Left kidney (tissue), 8 donors: ENCODE measurements around the gene EVPLL. TPM values are rescaled to one million over a fixed set of nuclear protein-coding genes. Genes with fewer than 3 reads are reported as not detected.
A peak's percentile ranks its signal among the peaks of the same experiment; 100 is the strongest.
"Not testable (repeated sequence)": the region's sequence is repeated elsewhere in the genome, so short reads cannot be mapped to it uniquely, and the experiment has no call there.

ENCODE experiments used
- DNase-seq: peaks from one replicate; pipeline ENCODE4 v3.0.0-alpha.2; 2013
- long read RNA-seq, 8 donors: transcript quantifications; one replicate each; lab custom pipeline, GENCODE V29; 2026
- polyA plus RNA-seq: library from polyadenylated mRNA; unstranded; fragments of 120-200 nt; gene quantifications from one replicate; pipeline ENCODE4 v1.2.1, GENCODE V29; 2013; ENCODE audit not compliant: insufficient read length

Gene EVPLL
- 0.23 TPM for polyA plus RNA-seq
- long read RNA-seq, donor 1 = 0 reads
- long read RNA-seq, donor 2 = 0 reads
- long read RNA-seq, donor 3 = 0 reads
- long read RNA-seq, donor 4, partial matches to known transcripts = 8 of 8 reads
- long read RNA-seq, donor 4, other reads (novel, unspliced or antisense) = 0 of 8 reads
- long read RNA-seq, donor 5 = 0 reads
- long read RNA-seq, donor 6 = 0 reads
- long read RNA-seq, donor 7 = 0 reads
- long read RNA-seq, donor 8 = 0 reads

DNA sequence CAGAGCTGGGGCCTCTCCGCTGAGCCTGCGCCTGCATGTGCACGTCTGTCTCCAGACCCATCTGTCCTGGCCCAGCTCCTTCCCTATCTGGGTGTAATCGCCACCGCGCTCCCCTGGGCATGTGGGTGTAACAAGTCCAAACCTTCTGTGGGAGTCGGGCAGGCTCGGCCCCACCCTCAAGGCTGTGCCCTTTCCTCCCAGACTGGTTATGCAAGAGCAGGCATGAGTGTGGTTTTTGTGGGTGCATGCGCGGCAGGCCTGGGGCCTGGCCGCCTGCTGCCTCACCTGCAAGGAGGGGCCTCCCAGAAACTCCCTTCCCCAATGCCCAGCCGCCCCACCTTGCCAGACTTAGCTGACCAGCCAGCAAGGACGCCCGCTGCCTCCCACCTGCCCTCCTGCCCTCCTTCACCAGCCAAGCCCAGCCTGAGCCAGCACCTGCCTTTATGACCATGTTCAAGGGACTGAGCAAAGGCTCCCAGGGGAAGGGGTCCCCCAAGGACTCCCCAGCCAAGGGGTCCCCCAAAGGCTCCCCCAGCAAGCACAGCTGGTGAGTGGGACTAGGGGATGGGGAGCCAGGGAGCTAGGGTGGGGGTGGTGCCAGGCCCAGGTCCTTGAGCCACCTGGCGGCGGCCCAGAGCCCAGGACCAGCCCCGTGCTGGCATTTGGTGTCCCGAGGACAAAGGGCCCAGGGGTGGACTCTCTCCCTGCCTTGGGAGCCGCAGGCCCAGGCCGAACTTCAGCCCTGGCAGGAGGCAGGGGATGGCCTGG, at the start of gene EVPLL:
Gene EVPLL, plus strand, starts transcription at position 342 of the 768 bp plus-strand sequence. CDS start 3,160 bp downstream, outside the sequence.
- DNase-seq = no peak

- DNase-seq = no peak
Observed at GRCh38 chr17:18328643-18329204, 48.9 kb upstream of the EVPLL start.

GRCh38 chr17:18331879-18332278, 45.7 kb upstream of the EVPLL start:
- DNase-seq = no peak

DNA sequence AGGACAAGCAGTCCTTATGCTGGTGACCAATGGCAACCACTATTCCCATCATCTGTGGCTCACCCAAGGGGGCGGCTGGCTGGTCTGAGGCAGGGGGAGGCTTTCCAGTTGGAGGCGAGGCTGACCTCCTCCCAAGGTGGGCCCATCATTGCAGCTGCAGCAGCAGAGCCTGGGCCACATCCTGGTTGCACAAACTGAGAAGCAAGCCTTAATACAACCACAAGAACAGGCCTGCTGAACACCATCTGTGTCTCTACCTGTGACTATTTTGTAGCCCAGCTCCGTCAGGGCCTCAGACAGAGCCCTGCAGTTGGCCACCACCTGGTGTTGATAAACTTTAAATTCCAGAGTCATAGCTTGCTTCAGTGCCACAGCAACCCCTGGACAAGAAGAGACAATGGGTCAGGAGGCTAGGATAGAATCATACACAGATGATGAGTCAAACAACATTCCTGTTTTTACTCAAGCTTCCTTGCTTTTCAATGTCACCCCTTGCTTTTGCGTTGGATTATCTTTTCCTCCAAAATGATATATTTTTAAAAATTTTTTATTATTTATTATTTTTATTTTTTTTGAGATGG, 44.6 kb upstream of the EVPLL start:
- no peak for DNase-seq

DNA sequence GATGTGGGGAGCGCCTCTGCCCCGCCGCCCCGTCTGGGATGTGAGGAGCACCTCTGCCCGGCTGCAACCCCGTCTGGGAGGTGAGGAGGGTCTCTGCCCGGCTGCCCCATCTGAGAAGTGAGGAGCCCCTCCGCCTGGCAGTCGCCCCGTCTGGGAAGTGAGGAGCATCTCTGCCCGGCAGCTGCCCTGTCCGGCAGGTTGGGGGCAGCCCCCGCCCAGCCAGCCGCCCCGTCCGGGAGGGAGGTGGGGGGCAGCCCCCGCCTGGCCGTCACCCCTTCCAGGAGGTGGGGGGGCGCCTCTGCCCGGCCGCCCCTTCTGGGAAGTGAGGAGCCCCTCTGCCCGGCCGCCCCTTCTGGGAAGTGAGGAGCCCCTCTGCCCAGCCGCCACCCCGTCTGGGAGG, 39.4 kb upstream of the EVPLL start:
- not testable (repeated sequence) for DNase-seq

DNA sequence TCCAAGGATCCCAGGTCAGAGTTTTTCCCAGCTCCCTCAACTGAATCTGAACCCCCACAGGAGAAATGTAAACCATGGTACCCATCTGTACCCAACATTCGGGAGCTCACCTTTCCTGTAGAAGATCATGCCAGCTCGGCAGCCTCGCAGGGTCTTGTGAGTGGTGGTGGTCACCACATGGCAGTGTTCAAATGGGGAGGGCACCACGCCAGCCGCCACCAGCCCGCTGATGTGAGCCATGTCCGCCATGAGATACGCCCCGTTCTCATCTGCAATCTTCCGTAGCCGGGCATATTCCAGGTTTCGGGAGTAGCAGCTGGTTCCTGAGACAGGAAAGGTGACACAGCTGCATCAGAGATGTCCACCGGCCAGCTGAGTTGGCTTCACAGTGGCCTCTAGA, 37.6 kb upstream of the EVPLL start:
- no peak for DNase-seq

DNA sequence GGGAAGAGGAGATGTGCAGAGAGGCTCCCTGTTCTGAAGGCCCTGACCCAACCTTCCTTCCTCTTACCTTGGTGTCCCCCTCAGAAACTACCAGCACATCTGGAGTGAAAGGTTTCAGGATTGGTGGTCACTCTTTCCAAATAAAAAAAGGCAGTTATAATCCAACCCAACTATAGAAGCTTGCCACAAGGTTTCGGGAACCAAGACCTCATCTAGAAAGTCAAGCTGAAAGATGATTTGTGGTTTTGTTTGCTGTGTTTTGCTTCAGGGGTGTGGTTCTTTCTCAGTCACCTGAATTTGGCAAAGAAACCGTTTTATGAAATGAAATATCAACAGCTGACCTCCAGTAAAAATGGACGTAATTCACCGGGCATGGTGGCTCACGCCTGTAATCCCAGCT, 33.6 kb upstream of the EVPLL start:
- DNase-seq = no peak

GRCh38 chr17:18353541-18353940, 24.0 kb upstream of the EVPLL start:
- no peak for DNase-seq

GRCh38 chr17:18356624-18357023, 21.0 kb upstream of the EVPLL start:
- no peak for DNase-seq

GRCh38 chr17:18360518-18360917, 17.1 kb upstream of the EVPLL start:
- no peak for DNase-seq

- DNase-seq = no peak
Observed at GRCh38 chr17:18361837-18362697, 15.5 kb upstream of the EVPLL start.

DNA sequence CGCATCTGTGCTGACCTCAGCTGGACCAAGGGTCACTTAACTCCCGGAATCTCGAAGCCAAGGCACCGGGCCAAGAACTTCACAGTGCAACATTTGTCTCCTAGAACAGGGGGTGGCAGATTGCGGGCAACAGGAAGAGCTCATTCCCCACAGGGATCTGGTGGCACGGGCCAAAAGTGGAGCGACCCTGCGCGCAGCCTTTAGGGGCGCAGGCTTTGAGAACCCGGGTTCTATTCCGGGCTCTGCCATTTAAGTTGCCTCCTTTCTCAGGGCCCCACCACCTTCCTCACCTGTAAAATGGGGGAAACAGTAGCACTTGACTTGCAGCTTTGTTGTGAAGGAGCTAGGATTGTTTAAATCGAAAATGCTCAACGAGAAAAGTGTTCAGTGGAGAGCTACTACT, 14.9 kb upstream of the EVPLL start:
- no peak for DNase-seq

DNA sequence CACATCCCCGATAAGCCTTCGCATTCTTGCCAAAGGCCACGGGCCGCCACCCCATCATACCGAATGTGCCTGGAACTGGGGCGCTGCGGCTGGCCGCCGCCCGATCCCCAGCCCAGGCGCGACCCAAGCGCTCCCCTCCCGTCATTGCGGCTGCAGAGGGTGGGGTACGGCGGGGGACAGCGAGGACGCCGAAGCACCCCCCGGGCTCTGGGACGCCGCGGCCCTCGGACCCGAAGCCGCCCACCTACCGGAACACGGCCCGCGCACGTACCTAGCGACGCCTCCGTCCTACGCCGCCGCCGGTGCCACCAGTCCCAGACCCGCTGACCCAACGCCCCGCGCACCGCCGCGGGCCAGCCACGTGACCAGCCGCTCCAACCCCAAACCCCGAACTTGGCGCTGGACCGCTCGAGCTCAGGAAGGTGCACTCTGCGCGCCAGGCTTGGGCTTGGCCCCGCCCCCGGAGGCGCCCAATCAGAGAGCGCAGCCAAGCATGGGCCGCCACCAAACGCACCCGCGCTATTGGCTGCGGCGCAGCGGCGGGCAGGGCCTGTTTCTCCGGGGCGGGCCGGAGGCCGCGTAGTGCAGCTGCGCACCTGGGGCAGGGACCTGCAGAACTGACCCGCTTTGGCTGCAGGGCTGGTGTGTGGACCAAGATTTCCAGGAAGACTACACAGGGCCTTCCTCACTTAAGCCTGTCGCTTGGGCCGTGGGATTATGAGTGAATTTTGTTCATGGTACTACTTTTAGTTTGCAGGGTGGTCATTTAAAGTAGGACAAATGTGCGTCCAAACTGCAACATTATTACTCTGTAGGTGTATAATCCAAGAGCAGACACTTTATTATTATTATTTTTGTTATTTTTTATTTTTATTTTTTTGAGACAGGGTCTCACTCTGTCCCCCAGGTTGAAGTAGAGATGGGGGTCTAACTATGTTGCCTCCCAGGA, 14.2 kb upstream of the EVPLL start, which contains the start of gene SHMT1:
Gene SHMT1, minus strand, starts transcription at position 450 of the 949 bp plus-strand sequence. CDS start 7,569 bp downstream, outside the sequence.
- DNase-seq = peak; percentile 86

- no peak for DNase-seq
Observed at GRCh38 chr17:18364166-18364565, 13.4 kb upstream of the EVPLL start.

DNA sequence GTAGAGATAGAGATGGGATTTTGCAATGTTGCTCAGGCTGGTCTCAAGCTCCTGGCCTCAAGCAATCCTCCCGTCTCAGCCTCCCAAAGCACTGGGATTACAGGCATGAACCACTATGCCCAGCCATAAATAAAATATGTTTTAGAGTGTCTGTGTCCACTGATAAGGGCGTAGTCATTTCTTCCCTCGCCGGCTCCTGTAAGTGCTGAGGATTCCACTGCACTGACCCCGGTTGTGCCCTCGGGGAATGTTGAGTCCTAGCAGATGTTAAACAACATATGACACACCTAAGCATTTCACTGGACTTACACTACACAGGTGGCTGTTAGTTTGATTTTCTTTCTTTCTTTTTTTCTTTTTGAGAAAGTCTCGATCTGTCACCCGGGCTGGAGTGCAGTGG, 8.6 kb upstream of the EVPLL start:
- DNase-seq = no peak

GRCh38 chr17:18370761-18371160, 6.8 kb upstream of the EVPLL start:
- DNase-seq = no peak

GRCh38 chr17:18371455-18371854, 6.1 kb upstream of the EVPLL start:
- no peak for DNase-seq

DNA sequence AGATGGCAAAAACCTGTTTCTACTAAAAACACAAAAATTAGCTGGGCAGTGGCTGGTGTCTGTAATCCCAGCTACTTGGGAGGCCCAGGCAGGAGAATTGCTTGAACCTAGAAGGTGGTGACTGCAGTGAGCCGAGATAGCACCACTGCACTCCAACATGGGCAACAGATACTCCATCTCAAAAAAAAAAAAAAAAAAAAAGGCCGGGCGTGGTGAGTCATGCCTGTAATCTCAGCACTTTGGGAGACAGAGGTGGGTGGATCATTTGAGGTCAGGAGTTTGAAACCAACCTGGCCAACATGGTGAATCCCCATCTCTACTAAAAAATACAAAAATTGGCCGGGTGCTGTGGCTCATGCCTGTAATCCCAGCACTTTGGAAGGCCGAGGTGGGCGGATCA, 4.4 kb upstream of the EVPLL start:
- DNase-seq = not testable (repeated sequence)

- no peak for DNase-seq
Observed at GRCh38 chr17:18374216-18374615, 3.4 kb upstream of the EVPLL start.

- no peak for DNase-seq
Observed at GRCh38 chr17:18378205-18378505, 577 bp downstream of the EVPLL start.

DNA sequence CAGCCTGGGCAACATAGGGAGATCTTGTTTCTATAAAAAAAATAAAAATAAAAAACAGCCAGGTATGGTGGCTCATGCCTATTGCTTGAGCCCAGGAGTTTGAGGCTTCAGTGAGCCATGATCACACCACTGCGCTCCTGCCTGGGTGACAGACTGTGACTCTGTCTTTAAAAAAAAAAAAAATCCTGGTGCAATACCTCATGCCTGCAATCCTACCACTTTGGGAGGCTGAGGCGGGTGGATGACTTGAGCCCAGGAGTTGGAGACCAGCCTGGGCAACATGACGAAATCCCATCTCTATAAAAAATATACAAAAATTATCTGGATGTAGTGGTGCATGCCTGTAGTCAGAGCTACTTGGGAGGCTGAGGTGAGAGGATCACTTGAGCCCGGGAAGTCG, 1.0 kb downstream of the EVPLL start:
- not testable (repeated sequence) for DNase-seq
